ENCODE measurements around the gene ZNF185. TPM values are rescaled to one million over a fixed set of nuclear protein-coding genes. Genes with fewer than 3 reads are reported as not detected.

ZNF185 gene
- total RNA-seq, 1 donor: 4.7 TPM

DNA sequence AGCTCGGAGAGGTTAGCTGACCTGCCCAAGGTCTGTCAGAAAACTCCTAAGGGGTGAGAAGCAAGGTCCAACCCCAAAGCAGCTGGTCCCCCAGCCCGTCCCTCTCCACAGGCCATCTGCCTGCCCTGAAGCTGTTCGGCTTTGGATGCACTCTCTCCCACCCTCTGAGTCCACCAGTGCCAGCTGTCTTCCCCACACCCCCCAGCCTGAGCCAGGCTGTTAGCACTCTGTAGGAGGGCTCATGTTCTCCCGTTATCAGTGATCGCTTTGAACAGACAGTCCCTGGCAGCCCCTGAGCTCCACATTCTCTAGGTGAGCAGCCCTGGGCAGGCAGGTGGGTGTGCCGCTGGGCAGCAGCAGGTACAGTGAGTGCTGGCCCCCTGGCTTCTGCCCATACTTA, 16.0 kb downstream of the ZNF185 start:
- no peak for DNase-seq (ENCODE audit: low read depth)
- TF ChIP-seq, protein P1, sequence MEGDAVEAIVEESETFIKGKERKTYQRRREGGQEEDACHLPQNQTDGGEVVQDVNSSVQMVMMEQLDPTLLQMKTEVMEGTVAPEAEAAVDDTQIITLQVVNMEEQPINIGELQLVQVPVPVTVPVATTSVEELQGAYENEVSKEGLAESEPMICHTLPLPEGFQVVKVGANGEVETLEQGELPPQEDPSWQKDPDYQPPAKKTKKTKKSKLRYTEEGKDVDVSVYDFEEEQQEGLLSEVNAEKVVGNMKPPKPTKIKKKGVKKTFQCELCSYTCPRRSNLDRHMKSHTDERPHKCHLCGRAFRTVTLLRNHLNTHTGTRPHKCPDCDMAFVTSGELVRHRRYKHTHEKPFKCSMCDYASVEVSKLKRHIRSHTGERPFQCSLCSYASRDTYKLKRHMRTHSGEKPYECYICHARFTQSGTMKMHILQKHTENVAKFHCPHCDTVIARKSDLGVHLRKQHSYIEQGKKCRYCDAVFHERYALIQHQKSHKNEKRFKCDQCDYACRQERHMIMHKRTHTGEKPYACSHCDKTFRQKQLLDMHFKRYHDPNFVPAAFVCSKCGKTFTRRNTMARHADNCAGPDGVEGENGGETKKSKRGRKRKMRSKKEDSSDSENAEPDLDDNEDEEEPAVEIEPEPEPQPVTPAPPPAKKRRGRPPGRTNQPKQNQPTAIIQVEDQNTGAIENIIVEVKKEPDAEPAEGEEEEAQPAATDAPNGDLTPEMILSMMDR (IDR thresholded peaks at IDR 0.05; ENCODE audit: insufficient read depth, low read length): no peak
- H3K4me3 ChIP-seq (ENCODE audit: low read depth, low read length): no peak overlapping the region

DNA sequence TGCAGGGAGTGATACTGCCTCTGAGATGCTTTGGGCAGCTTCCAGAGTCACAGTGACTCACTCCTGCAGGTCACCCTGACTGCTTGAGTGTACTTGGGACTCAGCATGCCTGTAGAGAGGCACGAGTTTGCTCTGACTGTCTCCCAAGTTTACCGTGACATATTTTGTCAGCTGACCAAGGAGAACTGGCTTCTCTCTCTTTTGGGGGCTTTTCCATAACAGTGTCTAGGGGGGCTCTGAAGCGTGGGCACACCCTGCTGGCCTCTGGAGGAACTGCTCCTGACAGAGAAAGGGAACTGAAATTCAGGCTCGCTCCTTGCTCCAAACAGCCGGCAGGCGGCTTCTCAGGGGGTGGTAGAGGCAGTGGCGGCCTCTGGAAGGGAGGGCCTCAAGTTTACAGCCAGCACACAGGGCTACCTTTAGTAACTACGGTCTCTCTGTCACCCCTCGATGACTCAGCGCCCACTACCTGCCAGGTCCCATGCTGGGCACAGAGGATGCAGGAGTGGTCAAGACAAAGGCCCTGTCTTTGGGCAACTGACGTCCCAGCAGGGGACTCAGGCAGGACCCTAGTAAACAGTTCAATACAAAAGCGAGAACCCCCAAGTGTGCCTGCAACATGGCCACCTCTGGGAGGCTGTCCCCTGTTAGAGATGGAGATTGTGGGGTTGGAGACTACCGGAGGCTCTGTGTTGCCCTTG, 17.8 kb downstream of the ZNF185 start:
- DNase-seq (ENCODE audit: low read depth): peak; percentile 41
- TF ChIP-seq, protein P1 (IDR thresholded peaks at IDR 0.05; ENCODE audit: insufficient read depth, low read length): peak; percentile 80
- H3K4me3 ChIP-seq (ENCODE audit: low read depth, low read length): no peak overlapping the region

DNA sequence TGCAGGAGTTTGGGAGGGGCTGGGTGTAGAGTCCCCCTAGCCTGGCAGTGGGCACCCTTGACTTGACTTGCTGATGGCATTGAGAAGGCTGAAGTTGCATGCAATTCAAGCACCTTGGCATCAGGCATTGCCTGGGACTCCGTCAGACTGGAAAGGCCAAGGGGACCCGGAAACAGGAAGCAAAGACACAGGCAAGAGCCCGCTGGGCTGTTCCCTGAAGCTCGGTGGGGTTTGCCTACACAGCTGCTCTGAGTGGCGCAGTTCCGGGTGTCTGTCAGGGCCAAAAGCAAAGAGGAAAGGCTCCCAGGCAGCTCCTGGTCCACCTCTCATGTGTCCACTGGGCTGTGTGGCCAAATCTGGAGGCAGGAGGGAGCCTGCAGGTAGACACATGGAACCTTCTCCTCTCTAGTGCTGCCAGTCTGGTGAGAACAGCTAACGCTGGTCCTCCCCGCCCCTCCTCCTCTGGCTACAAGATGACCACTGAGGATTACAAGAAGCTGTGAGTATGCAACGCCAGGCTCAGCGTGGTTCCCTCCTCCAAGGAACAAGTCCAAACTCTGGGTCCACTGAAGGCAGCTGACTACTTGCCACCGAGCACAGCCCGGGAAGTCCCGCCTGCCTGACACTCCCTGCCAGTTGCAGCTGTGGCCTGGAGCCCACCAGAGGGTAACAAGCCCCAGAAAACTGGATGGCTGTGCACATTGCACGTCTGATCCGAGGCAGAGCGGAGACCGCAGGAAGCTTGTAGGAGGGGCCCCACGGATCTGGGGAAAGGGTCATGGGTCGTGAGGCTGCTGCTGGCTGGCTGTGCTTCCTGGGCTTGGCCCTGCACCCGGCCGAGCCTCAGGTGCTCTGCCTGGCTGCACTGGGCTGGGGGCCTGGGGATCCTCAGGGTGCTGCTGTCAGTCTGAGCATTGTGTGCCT, 20.1 kb downstream of the ZNF185 start:
- TF ChIP-seq, protein P1 (IDR thresholded peaks at IDR 0.05; ENCODE audit: insufficient read depth, low read length): no peak
- no peak overlapping the region for H3K4me3 ChIP-seq (ENCODE audit: low read depth, low read length)
- no peak for DNase-seq (ENCODE audit: low read depth)

DNA sequence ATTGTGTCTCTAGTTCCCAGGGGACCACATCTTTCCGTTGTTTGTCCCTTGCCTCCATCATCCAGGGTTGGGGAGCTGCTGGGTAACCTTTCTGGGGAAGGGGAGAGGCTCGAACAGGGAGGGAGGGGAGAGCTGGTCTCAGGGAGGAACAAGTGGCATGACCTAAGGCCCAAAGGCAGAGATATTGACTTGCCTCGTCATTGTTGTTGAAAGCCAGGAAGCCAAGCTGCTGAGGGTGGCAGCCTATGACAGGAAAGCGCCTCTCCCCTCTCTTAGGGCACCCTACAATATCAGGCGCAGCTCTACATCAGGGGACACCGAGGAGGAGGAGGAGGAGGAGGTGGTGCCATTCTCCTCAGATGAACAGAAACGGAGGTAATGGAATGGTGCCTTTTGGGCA, 20.8 kb downstream of the ZNF185 start:
- TF ChIP-seq, protein P1 (IDR thresholded peaks at IDR 0.05; ENCODE audit: insufficient read depth, low read length): no peak
- no peak for DNase-seq (ENCODE audit: low read depth)
- no peak overlapping the region for H3K4me3 ChIP-seq (ENCODE audit: low read depth, low read length)

DNA sequence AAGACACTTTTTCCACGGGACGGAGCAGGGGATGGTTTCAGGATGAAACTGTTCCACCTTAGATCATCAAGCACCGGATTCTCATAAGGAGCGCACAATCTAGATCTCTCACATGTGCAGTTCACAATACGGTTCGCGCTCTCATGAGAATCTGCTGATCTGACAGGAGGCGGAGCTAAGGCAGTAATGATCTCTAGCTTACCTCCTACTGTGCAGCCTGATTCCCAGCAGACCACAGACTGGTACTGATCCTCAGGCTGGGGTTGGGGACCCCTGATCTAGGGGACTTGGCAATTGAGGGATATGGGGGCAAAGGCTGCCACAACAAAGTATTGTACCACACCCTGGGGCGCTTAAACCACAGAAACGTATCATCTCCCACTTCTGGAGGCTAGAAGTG, 25.7 kb downstream of the ZNF185 start:
- no peak overlapping the region for H3K4me3 ChIP-seq (ENCODE audit: low read depth, low read length)
- no peak for DNase-seq (ENCODE audit: low read depth)
- TF ChIP-seq, protein P1 (IDR thresholded peaks at IDR 0.05; ENCODE audit: insufficient read depth, low read length): no peak

DNA sequence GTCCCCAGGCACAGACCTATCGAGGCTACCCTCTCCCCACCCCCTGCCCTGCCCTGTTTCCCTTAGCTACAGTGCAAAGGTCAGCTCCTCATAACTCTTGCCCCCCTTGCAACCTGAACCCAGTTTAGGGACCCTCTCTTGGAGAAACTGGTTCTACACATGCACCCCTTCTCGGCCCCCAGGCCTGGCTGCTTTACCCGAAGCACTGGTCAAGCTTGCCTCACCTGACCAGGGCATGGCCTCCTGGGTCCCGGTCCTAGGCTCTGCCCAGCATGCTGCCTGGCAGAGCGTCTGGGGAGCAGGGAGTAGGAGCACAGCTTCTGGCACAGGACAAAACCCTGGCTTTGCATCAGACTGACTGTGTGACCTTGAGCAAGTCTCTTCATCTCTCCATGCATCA, 28.0 kb downstream of the ZNF185 start:
- no peak for DNase-seq (ENCODE audit: low read depth)
- H3K4me3 ChIP-seq (ENCODE audit: low read depth, low read length): no peak overlapping the region
- TF ChIP-seq, protein P1 (IDR thresholded peaks at IDR 0.05; ENCODE audit: insufficient read depth, low read length): no peak
